ENCODE results near the gene DZIP1L. TPM values are rescaled to one million over a fixed set of nuclear protein-coding genes. Genes with fewer than 3 reads are reported as not detected.

DZIP1L gene
- total and polyA plus RNA-seq, 2 donors (not counting 3 experiments of a cell fraction or from before 2014, with no cell fraction given): 3.0 to 17.9 TPM

DNA sequence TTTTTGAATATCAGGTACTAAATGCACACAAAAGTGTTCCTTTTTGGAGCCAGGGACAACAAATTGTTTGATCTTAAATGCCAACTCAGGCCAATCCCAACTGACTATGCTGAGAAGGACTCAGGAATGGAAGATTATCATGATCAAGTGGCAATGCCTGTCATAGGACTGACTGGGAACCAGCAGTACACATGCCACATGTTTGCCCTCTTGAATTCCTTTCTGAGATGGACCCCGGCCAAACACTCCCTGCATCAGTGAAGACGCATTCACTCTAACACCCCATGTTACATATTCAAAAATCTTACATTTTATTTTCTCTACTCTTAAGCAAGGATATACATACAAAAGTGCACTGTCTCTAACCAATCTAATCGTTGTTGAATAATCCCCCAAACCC, 69.3 kb downstream of the DZIP1L start:
- TF ChIP-seq MYC (IDR thresholded peaks at IDR 0.05; ENCODE audit: low read depth, low read length): no peak
- TF ChIP-seq JUN (IDR thresholded peaks at IDR 0.05; ENCODE audit: borderline replicate concordance, insufficient read depth, insufficient read length, low read depth): no peak
- TF ChIP-seq EZH2 (IDR thresholded peaks at IDR 0.05; ENCODE audit: borderline replicate concordance, low read depth, low read length, severe bottlenecking): no peak
- TF ChIP-seq GATA2 (IDR thresholded peaks at IDR 0.05; ENCODE audit: insufficient read depth, insufficient read length, low read depth, low read length): no peak
- TF ChIP-seq FOS (IDR thresholded peaks at IDR 0.05; ENCODE audit: borderline replicate concordance, insufficient read depth, low read length): no peak
- TF ChIP-seq, protein P1, sequence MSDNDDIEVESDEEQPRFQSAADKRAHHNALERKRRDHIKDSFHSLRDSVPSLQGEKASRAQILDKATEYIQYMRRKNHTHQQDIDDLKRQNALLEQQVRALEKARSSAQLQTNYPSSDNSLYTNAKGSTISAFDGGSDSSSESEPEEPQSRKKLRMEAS (IDR thresholded peaks at IDR 0.05; ENCODE audit: insufficient read depth, insufficient read length): no peak
- TF ChIP-seq POLR2AphosphoS5 (IDR thresholded peaks at IDR 0.05; ENCODE audit: insufficient read depth, low read depth, low read length): no peak
- TF ChIP-seq, protein P2, sequence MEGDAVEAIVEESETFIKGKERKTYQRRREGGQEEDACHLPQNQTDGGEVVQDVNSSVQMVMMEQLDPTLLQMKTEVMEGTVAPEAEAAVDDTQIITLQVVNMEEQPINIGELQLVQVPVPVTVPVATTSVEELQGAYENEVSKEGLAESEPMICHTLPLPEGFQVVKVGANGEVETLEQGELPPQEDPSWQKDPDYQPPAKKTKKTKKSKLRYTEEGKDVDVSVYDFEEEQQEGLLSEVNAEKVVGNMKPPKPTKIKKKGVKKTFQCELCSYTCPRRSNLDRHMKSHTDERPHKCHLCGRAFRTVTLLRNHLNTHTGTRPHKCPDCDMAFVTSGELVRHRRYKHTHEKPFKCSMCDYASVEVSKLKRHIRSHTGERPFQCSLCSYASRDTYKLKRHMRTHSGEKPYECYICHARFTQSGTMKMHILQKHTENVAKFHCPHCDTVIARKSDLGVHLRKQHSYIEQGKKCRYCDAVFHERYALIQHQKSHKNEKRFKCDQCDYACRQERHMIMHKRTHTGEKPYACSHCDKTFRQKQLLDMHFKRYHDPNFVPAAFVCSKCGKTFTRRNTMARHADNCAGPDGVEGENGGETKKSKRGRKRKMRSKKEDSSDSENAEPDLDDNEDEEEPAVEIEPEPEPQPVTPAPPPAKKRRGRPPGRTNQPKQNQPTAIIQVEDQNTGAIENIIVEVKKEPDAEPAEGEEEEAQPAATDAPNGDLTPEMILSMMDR (IDR thresholded peaks at IDR 0.05; ENCODE audit: extremely low read depth in 1 of 2, insufficient read depth in 1 of 2, low read depth in 1 of 2, low read length in 2 of 2): no peak
- no peak for TF ChIP-seq POLR2A (IDR thresholded peaks at IDR 0.05; ENCODE audit: low read depth, low read length)
- Histone ChIP-seq H3K4me1 (ENCODE audit: control insufficient read depth, extremely low read depth, insufficient read depth, low read length) (no peaks in the 10 kb centered on the region), H3K36me3 (ENCODE audit: control insufficient read depth in 2 of 2, extremely low read depth in 1 of 2, insufficient read depth in 2 of 2, low read length in 2 of 2) (no peaks in the 10 kb centered on the region), H4K20me1 (replicated peaks; ENCODE audit: control insufficient read depth, extremely low read depth, insufficient read depth, low read length) (no peaks in the 10 kb centered on the region), H3K4me3 (replicated peaks in 1 of 3; ENCODE audit: insufficient read depth in 1 of 3, low read depth in 1 of 3, low read length in 3 of 3) (no peak overlapping the region), H3K4me2 (ENCODE audit: insufficient read depth, low read length) (no peak overlapping the region), H3K27ac (ENCODE audit: insufficient read depth, low read depth, low read length) (no peak overlapping the region), H3K27me3 (ENCODE audit: control insufficient read depth in 2 of 2, insufficient read depth in 2 of 2, low read length in 2 of 2) (no peaks in the 10 kb centered on the region), H3K9me1 (replicated peaks; ENCODE audit: control insufficient read depth, extremely low read depth, insufficient read depth, low read length) (no peaks in the 10 kb centered on the region), H3K9me3 (replicated peaks; ENCODE audit: control insufficient read depth, insufficient read depth, low read length) (no peaks in the 10 kb centered on the region), H3K9ac (replicated peaks; ENCODE audit: extremely low read depth, insufficient read depth, low read length) (no peak overlapping the region), H2AFZ (ENCODE audit: low read depth, low read length) (no peak overlapping the region), H3K79me2 (ENCODE audit: control insufficient read depth, insufficient read depth, low read length) (no peaks in the 10 kb centered on the region)
- FAIRE-seq (no peak), DNase-seq (ENCODE audit: low read depth, low spot score) (no peak)
- intact Hi-C loops (cut with micrococcal nuclease): no loop called here
- no TSS peak for BruUV-seq (replicated peaks)
- POLR2A ChIA-PET: no interaction called here
- CTCF ChIA-PET: no interaction called here
- dilution Hi-C loops (cut with MboI; ENCODE audit: extremely low pct_ligation_motif_present, low sequenced_read_pairs): no loop called here

Data from endothelial cell of umbilical vein (primary cell).